T-helper 1 cell (primary cell): Measurements from ENCODE around the gene CCDC124.

Source experiments
- DNase-seq, 5 donors: peaks; one replicate each; pipeline ENCODE4 v3.0.0-alpha.2; 2012 to 2020

CCDC124 gene

GRCh38 chr19:17937371-17937900 is 4.6 kb downstream of the CCDC124 start:
- DNase-seq = no peak

GRCh38 chr19:17938092-17938845 is 5.5 kb downstream of the CCDC124 start:
- peak; percentile 60 to 82 (median 75) for DNase-seq

DNA sequence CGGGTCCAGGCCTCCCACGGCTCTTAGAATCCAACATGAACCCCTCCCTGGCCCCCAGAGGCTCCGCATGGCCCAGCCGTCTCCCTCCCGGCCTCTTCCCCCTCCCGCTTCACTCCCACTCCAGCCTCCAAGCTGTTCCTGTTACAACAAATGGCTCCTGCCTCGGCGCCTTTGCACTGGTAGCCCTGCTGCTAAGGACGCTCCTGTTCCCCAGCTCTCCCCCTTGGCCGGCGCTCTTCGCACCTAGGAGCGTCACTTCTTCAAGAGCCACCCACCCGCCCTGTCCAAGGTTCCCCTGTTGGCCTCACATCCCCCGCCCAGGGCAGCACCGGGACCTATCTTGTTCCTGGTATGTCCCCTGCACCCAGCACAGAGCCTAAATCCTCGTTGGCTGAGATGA is 9.4 kb downstream of the CCDC124 start:
- no peak for DNase-seq

DNA sequence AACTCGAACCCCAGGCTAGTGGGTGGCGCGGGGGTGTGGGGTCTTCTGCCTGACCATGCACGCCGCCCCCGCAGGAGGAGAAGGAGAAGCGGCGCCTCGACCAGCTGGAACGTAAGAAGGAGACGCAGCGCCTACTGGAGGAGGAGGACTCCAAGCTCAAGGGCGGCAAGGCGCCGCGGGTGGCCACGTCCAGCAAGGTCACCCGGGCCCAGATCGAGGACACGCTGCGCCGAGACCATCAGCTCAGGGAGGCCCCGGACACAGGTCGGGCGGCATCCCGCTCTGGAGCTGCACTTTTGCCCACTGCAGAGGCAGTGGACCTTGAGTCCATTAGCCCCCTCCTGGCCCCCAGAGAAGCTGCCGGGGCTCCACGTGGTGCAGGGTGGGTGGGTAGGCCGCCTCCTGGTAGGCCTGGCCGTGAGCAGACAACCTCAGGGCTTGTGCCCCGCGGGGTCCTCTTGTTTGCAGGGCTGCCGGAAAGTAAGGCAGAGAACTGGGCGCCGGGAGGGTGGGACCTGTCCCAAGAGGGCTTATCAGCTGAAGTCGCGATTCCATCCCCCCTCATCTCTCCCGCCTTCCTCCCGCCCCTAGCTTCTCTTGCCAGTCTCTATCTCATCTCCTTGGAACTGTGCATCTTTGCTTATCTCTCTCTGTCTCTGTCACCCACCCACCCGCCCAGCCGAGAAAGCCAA is 9.9 kb downstream of the CCDC124 start:
- no peak for DNase-seq

GRCh38 chr19:17943274-17944221 is 10.7 kb downstream of the CCDC124 start:
- DNase-seq = no peak

DNA sequence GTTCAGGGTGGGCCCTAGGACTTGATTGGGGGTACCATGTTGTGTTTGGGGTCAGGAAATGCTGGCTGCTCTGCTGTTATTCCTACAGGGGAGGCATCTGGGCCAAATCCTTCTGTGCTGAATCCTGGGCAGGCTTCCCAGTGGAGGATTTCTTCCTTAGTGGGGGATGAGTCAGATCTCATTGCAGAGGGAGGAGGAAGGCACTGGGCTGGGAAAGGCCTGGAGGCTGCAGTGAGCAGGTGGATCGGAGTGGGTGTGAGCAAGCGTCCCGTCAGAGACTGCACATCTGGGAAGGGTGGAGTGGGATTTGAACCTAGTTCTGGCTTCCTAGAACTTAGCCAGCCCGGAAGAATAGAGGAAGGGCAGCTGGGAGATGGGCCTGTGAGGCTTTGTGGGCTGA is 11.5 kb downstream of the CCDC124 start:
- no peak for DNase-seq

- peak in 2 of 5 donors; percentile 30 to 35 for DNase-seq
These were observed 14.4 kb downstream of the CCDC124 start for GRCh38 chr19:17946965-17947784.

DNA sequence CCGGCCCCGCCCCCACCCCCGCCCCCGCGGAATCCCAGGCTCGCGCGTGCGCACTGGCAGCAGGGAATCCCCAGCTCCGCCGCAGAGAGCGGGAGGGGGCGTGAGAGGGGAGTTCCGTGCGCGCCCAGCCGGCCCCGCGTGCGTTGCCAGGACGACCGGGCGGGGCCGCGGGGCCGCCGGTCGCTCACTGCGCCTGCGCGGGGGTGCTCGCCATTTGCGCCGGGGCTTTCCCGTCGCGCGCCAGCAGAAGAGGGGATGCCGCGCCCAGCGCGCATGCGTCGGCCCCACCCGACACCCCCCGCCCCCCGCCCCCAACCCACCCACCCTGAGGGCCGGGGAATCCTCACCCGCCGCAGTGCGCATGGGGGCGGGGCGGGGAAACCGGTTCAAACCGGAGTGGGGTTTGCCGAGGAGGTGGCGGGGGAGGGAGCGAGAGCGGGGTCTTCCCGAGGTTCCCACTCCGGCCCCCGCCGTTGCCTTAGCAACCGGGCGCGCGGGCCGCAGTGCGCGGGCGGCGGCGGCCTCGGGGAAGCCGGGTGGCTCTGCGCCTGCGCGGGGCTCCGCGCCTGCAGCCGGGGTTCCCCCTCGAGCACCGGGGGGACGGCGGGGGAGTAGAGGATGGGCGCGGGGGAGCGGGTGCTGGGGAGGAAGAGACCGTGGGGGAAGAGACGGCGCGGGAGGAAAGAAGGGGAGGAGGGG is 15.1 kb downstream of the CCDC124 start:
- peak; percentile 90 to 99 (median 93) for DNase-seq

- no peak for DNase-seq
These were observed 15.7 kb downstream of the CCDC124 start for GRCh38 chr19:17948514-17948900.

GRCh38 chr19:17948931-17949930 is 16.4 kb downstream of the CCDC124 start:
- DNase-seq = no peak

DNA sequence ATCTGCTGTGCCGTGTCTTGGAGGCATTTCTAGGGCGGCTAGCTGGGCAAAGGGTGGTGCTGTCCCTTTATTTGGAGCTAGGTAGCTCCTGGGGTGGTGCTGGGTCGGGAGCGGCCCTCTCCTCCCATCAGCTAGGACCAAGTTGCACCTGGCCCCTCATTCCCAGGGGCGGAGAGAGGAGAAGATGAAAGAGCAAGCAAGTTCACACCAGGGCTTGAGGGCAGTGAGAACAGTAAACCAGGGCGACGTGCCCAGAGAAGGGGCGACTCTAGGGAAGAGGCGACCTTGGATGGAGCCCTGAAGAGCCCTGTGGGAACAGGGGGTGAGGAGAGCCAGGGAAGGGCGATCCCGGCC is 17.1 kb downstream of the CCDC124 start:
- no peak for DNase-seq

DNA sequence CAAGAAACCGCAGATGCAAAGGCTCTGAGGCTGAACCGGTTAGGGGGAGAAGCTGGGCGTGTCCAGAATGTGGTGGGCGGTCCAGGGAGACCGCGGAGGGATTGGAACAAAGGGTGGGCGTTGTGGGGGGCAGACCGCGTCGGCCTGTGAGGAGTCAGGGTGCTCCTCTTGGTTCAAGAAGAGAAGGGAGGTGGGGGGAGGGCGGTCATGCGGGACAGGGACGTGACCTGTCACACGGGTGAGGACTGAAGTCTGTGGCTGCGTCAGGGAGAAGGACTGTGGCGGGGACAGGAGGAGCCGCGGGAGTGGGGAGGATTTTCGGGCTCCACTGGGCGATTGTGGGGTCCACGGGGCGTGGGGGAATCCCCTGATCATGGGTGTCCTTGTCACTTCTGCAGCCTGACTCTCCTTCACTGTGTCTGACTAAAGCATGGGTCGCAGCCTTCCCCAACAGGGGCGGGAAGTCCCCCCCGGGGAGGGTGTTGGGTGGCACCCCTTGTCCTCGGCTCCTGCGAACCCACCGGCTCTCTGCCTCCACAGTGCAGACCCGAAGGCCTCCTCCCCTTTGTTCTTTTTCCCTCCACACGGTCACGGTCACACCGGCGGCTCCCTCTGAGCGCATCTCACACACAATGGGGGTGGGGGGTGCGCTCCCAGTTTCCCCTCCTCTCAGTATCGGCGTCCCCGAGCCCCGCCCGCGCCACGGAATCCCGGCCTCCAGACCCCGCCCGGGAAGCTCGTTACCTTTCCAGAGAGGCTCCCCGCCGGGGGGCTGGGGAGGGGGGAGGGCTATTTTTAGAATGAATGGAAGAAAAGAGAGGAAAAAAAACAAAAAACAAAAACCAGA is 17.7 kb downstream of the CCDC124 start:
- peak in 3 of 5 donors; percentile 34 to 54 (median 47) for DNase-seq

DNA sequence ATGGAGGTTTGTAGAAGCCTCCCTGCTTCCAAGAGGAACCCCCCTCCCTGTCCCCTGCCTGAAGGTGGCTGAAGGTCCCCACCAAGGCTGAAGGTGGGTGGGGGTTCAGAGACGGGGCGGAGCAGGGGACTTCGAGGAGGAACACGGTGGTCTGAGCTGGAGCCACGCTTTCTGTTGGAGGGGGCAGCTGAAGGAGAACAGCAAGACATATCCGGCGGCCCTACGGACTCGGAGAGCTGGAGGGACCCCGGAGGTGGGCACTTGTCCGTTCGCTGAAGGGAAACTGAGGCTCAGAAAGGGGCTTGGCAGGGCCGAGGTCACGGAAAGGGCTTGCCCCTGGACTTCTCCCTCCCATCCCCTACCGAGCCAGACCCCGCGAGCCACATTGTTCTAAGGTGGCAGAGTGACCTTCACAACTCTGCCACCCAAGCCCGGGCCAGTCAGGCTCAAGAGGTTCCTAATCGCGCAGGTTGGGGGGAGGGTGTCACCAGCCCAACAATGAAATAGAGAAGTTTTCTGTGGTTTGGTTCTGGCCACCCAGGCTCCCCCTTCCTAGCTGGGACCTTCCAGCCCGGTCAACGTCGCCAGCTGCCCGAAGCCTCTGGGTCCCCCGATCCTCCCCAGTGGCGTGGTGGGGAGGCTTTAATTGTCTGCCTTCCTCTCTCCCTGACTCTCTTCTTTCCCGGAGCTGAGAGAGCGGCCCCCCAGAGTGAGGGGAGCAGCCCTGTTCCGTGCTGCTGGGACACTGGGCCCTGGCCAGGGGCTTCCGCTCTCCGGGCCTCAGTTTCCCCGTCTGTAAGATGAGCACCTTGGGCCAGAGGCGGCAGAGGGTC is 18.6 kb downstream of the CCDC124 start:
- no peak for DNase-seq

DNA sequence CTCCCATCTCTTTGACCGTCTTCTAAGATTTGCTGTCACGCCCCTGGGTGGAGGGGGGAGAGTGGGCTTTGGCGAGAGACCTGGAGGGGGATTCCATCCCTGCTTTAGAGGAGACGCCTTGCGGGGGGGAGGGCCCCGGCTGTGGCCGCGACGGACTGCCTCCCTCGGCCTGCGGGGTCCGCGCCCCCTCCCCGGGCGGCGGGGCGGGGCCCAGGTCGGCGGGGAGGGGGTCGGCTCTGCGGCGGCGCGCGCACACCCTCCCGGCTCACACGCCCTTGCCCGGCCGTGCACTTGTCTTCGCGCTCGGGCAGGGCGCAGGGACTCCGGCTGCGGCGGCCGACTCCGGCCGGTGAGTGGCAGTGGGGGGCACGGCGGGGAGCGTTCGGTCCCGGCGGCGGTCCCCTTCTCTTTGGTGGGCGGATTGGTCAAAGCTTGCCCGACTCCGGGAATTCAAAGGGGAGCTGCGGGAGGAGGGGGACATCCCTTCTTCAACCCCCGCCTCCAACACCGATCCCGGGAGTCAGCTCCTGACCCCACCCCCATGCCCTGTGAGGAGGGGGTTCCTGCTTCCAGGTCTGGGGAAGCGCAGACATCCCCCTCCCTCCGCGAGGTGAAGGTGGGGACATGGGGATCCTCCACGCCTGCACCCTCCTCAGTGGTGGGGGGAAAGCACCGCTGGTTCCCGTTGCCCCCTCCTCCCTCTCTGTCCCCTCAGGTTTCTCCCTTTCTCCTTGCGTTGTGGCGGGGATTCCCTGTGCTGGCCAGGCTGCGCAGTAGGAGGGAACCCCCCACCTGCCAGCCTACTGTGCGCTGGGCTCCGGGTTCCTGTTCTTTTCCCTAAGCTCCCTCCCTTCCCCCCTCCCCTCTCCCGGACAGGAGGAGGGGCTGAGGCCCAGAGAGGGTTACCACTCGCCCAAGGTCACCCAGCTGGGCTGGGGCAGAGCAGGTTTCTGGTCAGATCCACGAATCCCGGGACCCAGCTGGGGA is 19.5 kb downstream of the CCDC124 start:
- no peak for DNase-seq

DNA sequence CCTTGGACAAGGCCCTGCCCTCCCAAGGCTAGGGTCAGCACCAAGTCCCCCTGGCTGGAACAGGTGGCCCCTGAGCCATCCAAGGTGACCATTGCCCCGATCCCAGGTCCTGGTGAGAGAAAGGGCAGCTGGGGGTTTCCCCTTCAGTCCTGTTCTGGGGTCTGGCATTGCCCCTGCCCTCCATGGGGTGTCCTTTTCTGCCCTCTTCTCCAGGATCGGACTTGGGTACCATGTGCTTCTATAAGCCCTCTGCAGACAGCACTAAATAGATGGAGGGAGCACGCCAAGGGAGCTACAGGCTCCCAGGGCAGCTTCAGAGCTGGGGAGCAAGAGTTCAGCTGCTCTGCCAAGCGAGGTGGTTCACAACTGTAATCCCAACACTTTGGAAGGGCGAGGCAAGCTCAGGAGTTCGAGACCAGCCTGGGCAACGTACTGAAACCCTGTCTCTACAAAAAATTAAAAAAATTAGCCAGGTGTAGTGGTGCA is 20.5 kb downstream of the CCDC124 start:
- no peak for DNase-seq

- DNase-seq = no peak
These were observed 21.1 kb downstream of the CCDC124 start for GRCh38 chr19:17953869-17954268.

DNA sequence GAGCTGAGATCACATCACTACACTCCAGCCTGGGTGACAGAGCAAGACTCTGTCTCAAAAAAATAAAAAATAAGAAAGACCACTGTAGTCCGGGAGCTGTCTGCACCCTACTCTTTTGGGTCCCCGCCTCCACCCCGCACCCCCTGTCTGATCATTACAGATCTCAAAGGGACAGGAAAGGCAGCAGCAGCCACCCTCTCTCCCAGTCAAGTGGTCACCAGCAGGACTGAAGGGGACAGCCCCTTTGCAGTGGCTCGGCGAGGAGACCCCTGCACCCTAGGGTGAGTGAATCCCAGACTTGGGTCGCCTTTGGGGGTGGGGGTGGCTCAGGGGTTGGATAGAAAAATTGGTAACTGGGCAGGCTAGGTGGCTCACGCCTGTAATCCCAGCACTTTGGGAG is 21.6 kb downstream of the CCDC124 start:
- no peak for DNase-seq
